Right lobe of liver (tissue), 6 donors: Measurements from ENCODE around the gene UBE2G2. TPM values are rescaled to one million over a fixed set of nuclear protein-coding genes. Genes with fewer than 3 reads are reported as not detected.

Experiments
- ATAC-seq, 4 donors: fragments of 200-7000 bp; cut with Tn5 transposase; one replicate each; pipeline ENCODE4 v1.9.1; 2020; ENCODE audit warnings: mild to moderate bottlenecking in 4 of 4, moderate library complexity in 4 of 4
- DNase-seq, 3 donors: peaks; one replicate each; pipeline ENCODE4 v3.0.0-alpha.2; 2020
- H3K27ac ChIP-seq, 3 donors: fragments of 200-600 bp; one replicate each; pipeline ENCODE4 v1.8.0; 2022
- H3K27me3 ChIP-seq, 2 donors: fragments of 200-600 bp; one replicate each; pipeline ENCODE4 v1.8.0; 2022
- H3K36me3 ChIP-seq, 4 donors: fragments of 200-600 bp; sonication (generic) in 1 of 4; one replicate each; pipeline versions ENCODE4 v1.5.1 to v1.8.0; 2017 to 2022; ENCODE audit warnings: control low read depth in 1 of 4
- H3K4me1 ChIP-seq, 4 donors: fragments of 200-600 bp; sonication (generic) in 1 of 4; one replicate each; pipeline versions ENCODE4 v1.5.1 to v1.8.0; 2017 to 2022; ENCODE audit warnings: control low read depth in 1 of 4
- H3K4me3 ChIP-seq, 3 donors: fragments of 200-600 bp; one replicate each; pipeline ENCODE4 v1.8.0; 2022
- H3K9me3 ChIP-seq, 4 donors: fragments of 200-600 bp; sonication (generic) in 1 of 4; one replicate each; pipeline versions ENCODE4 v1.5.1 to v1.8.0; 2017 to 2022; ENCODE audit warnings: control low read depth in 1 of 4
- CTCF ChIP-seq, 4 donors: fragments of 200-600 bp in 3 of 4; fragments of 450-650 bp in 1 of 4; IDR thresholded peaks; one replicate each; pipeline versions ENCODE4 v1.5.1 to v1.8.0; 2016 to 2022; ENCODE audit warnings: antibody characterized with exemption in 4 of 4, mild to moderate bottlenecking in 2 of 4
- POLR2A ChIP-seq: fragments of 450-650 bp; IDR thresholded peaks from one replicate; pipeline ENCODE4 v1.6.1; 2017; ENCODE audit warnings: antibody characterized with exemption, mild to moderate bottlenecking
- WGBS: methylation state at CpG from one replicate; pipeline ENCODE4 v1.1.6; 2018; ENCODE audit warnings: low coverage, low lambda C conversion rate; ENCODE audit not compliant: insufficient coverage; ENCODE audit errors: missing lambda C conversion rate; 5-methylcytosine and 5-hydroxymethylcytosine counted together
- intact Hi-C, 2 donors: fragments of 100-400 bp; cut with DNase I; formaldehyde crosslinking; loops; one replicate each; pipeline versions ENCODE4 v1.11.2 to v1.14.1; 2022
- total RNA-seq, 6 experiments: library from RNA; depleted of rRNA in 2 of 6; stranded (reverse); fragments of >200 nt in 2 of 6; fragmentation: NEBNext Ultra II Directional in 3 of 6; extraction: Animal tissue kit (Norgen Biotek cat#: 25700) in 3 of 6; gene quantifications; one replicate each; pipeline versions ENCODE4 v1.1.0 to v1.2.4, GENCODE V29; 2016 to 2023
- donor health status: DM: no; HTN: yes; CAD: no.
- donor health status: DM: no; HTN: no; CAD: no.
- donor health status: DM: no; HTN: no; CAD: no.
- donor health status: DM: no; HTN: yes; CAD: no.
- donor health status: DM: no; HTN: yes; CAD: no.

The UBE2G2 gene
- total RNA-seq, 6 experiments from 2014 or later: 41.5 to 54.6 (median 49.9) TPM

DNA sequence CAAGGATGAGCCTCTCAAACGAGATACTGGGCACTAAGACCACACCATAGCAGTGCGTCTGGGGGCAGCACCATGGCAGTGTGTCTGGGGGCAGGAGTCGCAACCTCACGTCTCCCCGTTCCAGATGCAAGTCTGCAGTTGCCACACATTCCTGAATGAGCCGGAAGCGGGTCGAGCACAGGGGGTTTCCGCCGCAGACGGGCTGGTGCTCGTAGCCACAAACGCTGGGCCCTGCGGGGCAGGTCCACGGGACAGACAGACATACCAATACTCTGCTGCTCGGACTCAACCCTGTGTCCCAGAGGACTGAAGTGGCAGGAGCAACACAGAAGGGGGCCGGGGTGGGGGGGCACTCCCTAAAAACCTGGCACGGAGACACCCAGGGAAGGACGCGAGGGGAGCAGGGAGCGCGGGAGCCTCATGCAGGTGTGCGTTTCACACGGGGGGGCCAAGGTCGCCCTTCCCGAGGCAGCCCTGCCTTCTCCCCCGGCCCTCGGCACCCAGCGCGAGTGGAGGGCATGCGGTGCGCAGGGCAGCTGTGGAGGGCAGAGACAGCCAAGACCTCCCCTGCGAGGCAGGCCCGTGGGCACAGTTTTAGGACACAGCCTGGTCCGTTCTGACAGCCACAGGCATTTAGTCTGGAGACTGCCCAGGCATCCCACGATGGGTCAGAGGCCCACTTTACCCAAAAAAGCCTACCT, 47.4 kb upstream of the UBE2G2 start:
- no peak for ATAC-seq
- intact Hi-C loops: no loop called here
- Histone ChIP-seq H3K9me3 (no peaks in the 10 kb centered on the region), H3K36me3 (peaks cover 0 to 26% (median 21%) of the 10 kb centered on the region in 4 donors), H3K27ac (no peak overlapping the region), H3K4me3 (no peak overlapping the region), H3K27me3 (no peaks in the 10 kb centered on the region), H3K4me1 (peaks cover 0 to 10% (median 1%) of the 10 kb centered on the region in 4 donors)
- WGBS: 99% methylated on average over 11 of the region's 36 CpGs
- TF ChIP-seq CTCF (IDR thresholded peaks at IDR 0.05) (no peak), POLR2A (no peak)
- DNase-seq: peak in 1 of 3 donors; percentile 7

DNA sequence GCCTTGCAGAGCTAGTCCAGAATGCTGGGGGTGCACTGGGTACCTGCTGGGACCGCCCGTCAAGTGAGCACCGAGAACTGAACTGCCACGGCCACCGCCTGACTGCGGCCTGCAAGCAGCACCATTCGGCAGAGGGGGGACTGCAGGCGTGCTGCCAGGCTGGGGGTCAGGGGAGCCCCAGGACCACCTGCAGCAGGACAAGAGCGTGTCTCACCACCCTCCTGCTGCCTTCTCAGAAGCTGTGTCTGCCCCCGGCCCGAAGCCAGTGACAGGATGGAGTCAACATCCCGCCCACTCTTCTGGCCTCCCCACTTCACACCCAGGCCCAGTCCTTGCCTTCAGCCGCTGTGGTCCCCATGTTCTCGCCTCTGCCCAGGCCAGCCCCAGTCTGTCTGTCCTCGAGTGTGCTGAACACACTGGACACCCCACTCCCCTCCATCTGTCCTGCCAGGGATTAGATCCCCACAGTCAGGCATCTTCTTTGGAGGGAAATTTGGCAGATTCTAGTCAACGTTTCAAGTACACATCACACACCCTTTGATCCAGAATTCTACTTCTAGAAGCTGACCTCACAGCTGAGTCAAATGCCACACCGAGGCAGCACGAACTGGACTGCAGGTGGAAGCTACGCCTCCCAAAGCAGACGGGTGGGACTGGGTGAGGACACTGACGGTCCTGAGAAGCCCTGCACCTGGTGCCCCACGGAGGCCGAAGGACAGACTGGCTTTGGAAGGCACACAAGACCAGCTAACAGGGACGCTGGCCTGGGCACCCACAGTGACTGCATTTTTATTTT, 45.8 kb upstream of the UBE2G2 start:
- ATAC-seq: peak in 1 of 4 donors; percentile 2

DNA sequence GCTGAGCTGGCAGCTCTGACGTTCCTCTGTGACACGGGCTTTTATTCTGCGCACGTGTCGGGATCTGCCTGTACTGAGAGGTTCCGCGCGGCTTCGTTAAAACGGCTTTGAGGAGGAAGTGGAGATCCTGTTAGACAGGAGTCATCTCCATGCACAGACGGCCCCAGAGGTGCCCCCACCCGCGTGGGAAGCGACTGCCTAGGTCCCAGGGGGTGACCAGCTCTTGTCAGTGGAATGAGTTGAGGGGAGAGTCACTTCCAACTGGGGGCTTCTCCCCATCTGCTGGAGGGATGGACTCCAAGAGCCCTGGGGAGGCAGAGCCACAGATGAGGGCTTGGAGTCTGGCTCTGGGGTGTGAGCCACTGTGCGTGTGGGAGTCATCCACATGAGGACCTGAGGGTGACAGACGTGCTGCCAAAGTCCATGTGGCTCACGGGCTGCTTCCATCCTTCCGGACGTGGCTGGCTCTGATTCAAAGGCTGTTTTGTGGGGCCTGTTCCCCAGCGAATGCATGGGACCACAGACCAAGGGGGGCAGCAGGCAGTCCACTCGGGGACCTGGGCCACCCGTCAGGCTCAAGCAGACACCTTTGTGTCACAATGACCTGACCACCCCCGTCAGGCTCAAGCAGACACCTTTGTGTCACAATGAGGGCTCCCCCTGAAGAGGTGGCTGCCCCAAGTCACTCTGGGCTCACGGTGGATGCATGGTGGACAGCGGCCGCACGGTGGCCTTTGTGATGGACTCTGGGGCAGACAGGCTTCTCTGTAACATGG, 45.1 kb upstream of the UBE2G2 start:
- Histone ChIP-seq H3K36me3 (peaks cover 0 to 24% (median 19%) of the 10 kb centered on the region in 4 donors), H3K4me3 (no peak overlapping the region), H3K27ac (no peak overlapping the region), H3K27me3 (no peaks in the 10 kb centered on the region), H3K4me1 (peaks cover 0 to 9% (median 1%) of the 10 kb centered on the region in 4 donors), H3K9me3 (no peaks in the 10 kb centered on the region)
- ATAC-seq: peak; percentile 36 to 67 (median 54)
- DNase-seq: peak in 2 of 3 donors; percentile 46 to 54
- intact Hi-C loops: no loop called here
- TF ChIP-seq POLR2A (no peak), CTCF (IDR thresholded peaks at IDR 0.05) (no peak)
- 23% methylated on average over 9 of the region's 27 CpGs for WGBS

More for the DNA sequence above, 45.8 kb upstream of the UBE2G2 start:
- H3K36me3 ChIP-seq: peaks cover 0 to 24% (median 19%) of the 10 kb centered on the region in 4 donors
- WGBS: 70% methylated on average over 3 of the region's 24 CpGs
- no peaks in the 10 kb centered on the region for H3K27me3 ChIP-seq
- intact Hi-C loops: no loop called here
- no peak for TF ChIP-seq CTCF (IDR thresholded peaks at IDR 0.05)
- no peak for TF ChIP-seq POLR2A
- no peak overlapping the region for H3K4me3 ChIP-seq
- peaks cover 0 to 10% (median 1%) of the 10 kb centered on the region in 4 donors for H3K4me1 ChIP-seq
- H3K9me3 ChIP-seq: no peaks in the 10 kb centered on the region
- H3K27ac ChIP-seq: no peak overlapping the region
- DNase-seq: no peak

- Histone ChIP-seq H3K36me3 (peaks cover 0 to 21% (median 15%) of the 10 kb centered on the region in 4 donors), H3K27me3 (no peaks in the 10 kb centered on the region), H3K27ac (no peak overlapping the region), H3K4me1 (peaks cover 0 to 4% (median 1%) of the 10 kb centered on the region in 4 donors), H3K4me3 (peak overlapping the region in 1 of 3 donors; percentile 36), H3K9me3 (no peaks in the 10 kb centered on the region)
- ATAC-seq (no peak), DNase-seq (no peak)
- intact Hi-C loops: no loop called here
- no peak for TF ChIP-seq CTCF (IDR thresholded peaks at IDR 0.05)
- WGBS: 33% methylated on average over 1 of the region's 1 CpG
Observed at GRCh38 chr21:44846224-44846484, 44.5 kb upstream of the UBE2G2 start.
